Stimulated activated CD4-positive, alpha-beta T cell treated with anti-CD3 and anti-CD28 coated beads, TNF-alpha, amount 100 ng/mL, for 1 hour (primary cell): ENCODE results near the gene REPS1.
"Not testable (repeated sequence)": the region's sequence is repeated elsewhere in the genome, so short reads cannot be mapped to it uniquely, and the experiment has no call there.

Experiments
- DNase-seq, 3 donors: peaks; one replicate each; pipeline ENCODE4 v3.0.0-alpha.2; 2020; ENCODE audit warnings: low read depth in 3 of 3, low spot score in 1 of 3

REPS1 gene

DNA sequence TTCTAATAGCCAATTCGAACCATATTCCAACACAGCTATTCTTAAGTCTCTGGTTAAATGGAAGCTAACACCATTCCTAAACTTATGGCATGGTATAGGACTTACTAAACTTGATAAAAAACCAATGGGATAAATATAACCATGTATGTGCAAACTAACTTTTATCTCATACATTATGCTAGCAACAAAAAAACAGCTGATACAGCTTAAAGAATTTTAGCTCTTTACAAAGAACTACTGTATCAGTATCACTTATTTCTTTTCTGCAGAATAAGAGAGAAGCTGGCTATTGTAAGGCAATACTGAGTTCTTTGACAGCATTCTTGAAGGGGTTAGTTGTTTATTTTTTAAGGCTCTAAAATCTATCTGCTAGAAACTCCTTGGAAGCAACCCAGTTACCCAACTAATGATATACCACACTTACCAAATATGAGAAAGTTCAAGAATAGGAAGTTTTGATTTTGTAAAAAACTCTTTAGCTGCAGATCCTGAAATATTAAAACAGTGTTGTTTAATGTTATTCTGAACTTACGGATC is 44.9 kb downstream of the REPS1 start:
- DNase-seq = no peak

DNA sequence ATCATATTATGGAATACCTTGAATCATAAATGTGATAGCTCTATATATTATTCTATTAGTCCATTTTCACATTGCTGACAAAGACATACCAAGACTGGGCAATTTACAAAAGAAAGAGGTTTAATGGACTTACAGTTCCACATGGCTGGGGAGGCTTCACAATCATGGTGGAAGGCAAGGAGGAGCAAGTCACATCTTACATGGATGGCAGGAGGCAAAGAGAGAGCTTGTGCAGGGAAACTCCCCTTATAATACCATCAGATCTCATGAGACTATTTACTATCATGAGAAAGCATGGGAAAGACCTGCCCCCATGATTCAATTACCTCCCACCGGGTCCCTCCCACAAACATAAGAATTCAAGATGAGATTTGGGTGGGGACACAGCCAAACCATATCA is 51.2 kb downstream of the REPS1 start:
- DNase-seq = not testable (repeated sequence)

DNA sequence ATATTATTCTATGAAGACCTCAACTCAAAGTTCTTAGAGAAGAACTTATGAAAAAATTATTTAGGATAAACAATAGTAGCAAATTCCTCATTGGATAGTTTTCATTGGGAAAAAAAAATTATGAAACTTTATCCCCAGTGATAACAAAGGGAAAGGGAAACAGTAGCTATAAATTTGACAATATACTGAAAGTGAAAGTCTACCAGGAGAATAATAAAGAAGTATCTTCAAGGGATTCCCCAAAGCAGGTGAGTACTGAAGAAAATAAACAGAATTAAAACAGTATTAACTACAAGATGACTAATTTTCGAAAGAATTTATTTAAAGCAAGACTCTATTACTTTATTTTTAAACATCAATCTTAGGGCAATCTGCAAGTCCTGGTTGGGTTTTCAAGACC is 56.4 kb downstream of the REPS1 start:
- DNase-seq = no peak

DNA sequence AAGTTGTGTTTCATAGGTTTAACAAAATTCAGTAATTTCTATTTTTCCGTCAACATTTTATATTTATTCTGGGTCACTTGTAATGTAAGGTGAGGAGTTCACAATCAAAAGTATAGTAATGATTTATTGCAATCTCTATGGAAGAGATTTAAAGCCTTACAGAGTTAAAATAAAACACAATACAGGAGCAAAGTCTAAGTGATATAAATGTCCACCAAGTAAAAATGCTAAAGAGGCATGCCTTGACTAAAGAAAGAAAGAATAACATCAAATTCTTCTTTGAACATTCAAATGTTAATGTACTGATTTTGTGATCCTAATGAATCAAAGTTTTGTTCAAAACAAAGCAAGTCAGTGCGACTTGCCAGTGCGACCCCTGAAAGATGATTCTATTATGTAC is 61.5 kb downstream of the REPS1 start:
- no peak for DNase-seq

DNA sequence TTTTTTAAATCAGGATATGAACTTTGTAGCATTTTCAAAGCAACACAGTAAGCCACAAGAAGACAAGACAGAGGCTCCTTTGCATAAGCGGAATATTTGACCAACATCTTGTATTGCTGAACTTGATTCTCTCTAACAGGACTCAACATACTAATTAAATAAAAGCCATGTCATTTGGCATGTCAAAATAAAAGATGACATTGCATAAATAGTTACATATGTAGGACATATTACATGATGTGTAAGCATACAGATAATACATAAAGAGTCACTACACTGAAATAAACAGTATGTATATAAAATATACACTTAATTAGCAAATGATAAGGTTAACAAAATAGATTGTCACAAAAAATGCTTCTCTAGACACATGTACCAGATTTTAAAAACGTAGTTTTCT is 62.2 kb downstream of the REPS1 start:
- DNase-seq = no peak

DNA sequence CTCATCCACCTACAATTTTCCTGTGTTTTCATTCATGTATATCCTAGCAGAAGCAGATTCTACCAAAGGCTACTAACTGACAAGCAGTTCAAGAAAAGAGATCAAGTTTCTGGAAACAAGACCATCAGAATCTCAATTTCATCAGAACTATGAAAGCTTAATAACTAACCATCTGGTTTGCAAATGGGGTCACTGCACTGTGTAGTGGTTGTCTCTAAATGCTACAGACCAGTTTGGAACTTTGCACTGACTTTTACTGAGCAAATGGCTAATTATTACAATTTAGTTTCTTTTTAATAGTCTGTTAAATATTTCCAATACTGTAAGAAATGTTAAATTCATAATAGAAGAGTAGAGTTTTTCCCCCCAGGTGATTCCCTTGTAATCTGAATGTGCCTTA is 64.5 kb downstream of the REPS1 start:
- DNase-seq = no peak

GRCh38 chr6:138920906-138921305 is 67.1 kb downstream of the REPS1 start:
- DNase-seq = no peak

DNA sequence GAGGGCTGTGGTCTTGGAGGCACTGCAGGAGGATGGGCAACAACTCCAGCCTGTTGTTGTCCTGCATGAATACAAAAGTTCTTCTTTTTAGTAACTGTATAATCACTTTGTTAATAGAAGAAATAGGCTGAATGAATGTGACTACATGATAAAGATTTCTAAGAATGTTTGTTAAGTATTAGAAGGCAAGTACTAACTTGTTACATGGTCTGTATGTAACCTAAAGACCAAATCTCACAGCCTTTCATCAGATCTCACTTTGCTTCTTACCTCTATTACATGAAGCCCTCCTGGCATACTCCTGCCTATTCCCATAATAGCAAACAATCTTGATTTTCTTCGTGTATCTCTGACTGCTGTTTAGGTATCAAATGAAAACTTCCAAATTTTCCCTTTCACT is 73.4 kb downstream of the REPS1 start:
- DNase-seq = no peak

GRCh38 chr6:138912308-138912707 is 75.7 kb downstream of the REPS1 start:
- DNase-seq = no peak

DNA sequence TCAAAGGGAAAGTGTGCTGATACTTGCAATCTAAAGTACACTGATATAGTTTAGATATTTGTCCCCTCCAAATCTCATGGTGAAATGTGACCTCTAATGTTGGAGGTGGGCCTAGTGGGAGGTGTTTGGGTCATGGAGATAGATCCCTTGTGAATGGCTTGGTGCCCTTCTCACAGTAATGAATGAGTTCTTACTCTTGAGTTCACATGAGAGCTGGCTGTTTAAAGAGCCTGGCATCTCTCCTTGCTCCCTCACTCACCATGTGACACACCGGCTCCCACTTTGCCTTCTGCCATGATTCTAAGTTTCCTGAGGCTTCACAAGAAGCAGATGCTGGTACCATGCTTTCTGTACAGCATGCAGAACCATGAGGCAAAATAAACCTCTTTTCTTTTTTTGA is 78.1 kb downstream of the REPS1 start:
- DNase-seq = no peak

DNA sequence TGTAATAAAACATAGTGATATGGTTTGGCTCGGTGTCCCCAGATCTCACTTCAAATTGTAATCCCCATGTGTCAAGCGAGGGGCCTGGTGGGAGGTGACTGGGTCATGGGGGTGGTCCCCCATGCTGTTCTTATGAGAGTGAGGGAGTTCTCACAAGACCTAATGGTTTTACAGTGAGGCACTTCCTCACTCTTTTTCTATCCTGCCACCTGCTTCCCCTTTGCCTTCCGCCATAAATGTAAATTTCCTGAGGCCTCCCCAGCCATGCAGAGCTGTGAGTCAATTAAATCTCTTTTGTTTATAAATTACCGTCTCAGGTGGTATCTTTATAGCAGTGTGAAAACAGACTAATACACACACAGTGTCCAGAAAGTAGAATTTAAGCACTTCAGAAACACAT is 78.5 kb downstream of the REPS1 start:
- no peak for DNase-seq

GRCh38 chr6:138907167-138907566 is 80.9 kb downstream of the REPS1 start:
- no peak for DNase-seq

DNA sequence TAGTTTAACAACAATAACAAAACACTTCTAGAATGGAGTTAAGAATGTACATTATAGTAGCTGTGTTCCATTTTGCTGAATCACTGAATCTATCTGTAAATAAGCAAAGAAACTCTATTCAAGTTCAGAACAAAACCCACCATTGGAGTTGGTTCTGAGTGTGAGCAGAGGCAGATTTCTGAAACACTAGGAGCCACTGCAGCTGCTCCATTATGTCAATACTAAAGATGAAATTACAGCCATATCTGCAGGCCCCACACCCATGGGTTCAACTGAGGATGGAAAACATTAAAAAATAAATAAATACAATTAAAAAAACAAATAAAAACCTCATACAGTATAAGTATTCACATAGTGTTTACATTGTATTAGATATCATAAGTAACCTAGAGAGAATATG is 91.0 kb downstream of the REPS1 start:
- no peak for DNase-seq

DNA sequence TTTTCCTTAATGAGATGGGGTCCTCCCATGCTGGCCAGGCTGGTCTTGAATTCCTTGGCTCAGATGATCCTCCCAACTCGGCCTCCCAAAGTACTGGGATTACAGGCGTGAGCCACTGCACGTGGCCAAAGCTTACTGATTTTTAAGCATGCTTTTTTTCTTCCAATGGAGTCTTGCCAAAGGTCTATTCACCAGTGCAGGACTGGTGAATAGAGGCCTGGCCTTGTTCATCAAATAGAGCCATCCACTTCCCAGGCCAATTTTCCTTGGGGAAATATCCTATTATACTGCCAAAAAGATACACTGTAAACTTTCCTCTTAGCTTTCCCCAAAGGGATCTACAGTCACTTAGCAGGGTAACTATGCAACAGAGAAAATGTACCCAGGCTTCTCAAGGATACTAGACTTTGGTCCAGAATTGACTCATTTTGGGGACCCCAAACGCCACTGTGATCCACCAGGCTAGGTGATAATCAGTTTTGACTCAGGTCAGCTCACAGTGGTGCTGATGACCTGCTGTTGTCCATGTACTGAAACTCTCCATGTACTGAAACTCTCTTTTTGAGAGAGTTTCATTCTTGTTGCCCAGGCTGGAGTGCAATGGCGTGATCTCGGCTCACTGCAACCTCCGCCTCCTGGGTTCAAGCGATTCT is 91.8 kb downstream of the REPS1 start:
- no peak for DNase-seq

DNA sequence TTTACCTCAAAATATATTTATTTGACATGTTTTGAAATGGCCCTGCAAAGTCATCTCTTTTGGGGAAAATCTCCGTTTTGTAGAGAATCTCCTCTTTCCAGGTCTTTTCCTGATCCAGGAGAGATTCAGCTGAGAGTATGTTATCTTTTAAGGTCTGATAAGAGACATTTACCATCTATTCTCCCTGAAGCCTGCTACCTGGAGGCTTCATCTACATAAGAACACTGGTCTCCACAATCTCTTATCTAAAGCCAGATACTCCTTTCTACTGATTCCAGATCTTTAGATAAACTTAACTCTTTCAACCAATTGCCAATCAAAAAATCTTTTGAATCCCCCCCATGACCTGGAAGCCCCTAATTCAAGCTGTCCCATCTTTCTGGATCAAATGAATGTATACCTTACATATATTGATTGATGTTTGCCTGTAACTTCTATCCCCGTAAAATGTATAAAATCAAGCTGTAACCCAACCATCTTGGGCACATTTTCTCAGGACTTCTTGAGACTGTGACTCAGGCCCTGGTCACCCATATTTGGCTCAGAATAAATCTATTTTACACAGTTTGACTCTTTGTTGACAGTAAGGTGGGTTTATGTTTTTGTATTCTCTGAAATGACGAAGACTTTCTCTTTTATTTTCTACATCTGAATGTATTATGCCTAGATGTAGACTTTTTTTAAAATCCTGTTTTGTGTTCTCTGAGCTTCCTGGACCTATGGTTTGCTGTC is 96.6 kb downstream of the REPS1 start:
- DNase-seq = no peak

DNA sequence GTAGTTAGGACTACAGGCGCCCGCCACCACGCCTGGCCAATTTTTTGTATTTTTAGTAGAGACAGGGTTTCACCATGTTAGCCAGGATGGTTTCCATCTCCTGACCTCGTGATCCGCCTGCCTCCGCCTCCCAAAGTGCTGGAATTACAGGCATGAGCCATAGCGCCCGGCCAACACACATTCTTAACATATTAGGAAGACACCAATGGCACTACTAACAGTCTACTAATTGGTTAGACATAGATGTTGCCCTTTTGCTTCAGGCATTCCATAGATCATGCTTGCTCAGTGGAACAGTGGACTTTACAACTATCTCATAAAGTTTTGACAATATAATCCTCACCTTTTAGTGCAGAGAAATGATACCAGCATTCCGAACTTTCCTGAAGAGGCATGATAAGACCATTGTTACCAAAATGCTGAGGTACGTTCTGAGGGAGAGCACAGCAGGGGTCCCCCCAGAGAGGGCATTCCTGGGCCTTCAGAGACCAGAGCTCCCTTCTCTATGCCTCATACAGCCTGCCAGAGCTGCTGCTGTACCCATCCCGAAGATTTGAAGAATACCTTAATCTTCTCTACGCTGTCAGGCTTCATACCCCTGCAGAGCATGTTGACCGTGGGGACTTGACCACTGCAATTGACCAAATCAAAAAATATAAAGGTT is 102.8 kb downstream of the REPS1 start:
- no peak for DNase-seq

GRCh38 chr6:138882369-138883017 is 105.6 kb downstream of the REPS1 start:
- no peak for DNase-seq

DNA sequence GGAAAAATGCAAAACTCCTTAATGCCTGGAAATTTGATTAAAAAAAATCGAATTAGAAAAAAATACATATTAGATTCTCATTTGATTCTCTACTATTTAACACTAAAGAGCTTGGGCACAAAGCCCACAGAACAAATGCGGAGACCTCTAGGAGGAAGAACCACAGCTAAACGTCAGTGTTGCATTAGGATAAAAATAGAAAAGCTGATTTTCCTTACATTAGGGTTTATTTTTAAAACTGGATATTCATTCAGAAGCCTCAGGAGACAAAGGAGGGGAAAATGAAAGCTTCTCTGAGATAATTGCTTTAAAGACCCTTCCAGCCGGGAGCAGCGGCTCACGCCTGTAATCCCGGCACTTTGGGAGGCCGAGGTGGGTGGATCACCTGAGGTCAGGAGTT is 114.9 kb downstream of the REPS1 start:
- no peak for DNase-seq

DNA sequence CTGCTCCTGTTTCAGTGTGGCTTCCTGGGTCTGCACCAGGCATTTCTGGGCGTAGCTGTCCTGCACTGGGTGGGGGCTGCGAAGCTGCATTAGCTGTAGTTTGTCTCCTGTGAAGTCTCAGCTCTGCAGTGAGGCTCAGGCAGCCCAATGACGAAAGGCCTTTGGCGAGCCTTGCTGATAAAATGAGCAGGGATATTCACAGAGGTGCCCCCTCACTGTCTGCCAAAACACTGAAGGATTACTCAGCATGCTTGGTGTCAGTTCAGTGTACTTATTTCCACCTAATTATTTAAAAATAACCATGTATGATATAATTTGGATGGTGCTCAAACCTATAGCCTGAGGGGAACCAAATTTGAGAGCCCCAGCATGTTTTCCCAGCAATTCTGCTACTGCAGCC is 118.7 kb downstream of the REPS1 start:
- DNase-seq = no peak

DNA sequence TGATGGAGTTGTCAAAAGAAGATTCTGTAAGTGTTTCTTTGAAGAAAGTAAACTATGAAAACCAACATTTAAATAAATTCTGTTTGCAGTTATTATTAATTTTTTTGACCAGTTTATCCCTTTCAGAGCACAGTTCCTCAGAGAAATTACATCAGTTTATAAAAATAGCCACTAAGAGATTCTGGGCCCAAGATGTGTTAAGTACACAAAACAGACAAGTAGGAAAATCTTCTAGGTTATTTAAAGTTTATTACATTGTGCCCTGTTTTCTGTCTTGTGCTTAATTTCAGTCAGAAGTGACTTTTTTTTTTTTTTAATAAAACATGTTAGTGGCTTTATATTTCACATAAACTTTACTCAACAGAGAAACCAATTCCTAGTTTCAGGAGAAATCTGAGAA is 119.9 kb downstream of the REPS1 start:
- DNase-seq = no peak

- no peak for DNase-seq
These were observed 122.5 kb downstream of the REPS1 start for GRCh38 chr6:138865480-138866109.
